Neuron (in vitro differentiated cells): ENCODE measurements around the gene CAMTA1.

Source experiments
- H2AFZ ChIP-seq: one replicate; pipeline ENCODE4 v1.6.1; 2013; ENCODE audit warnings: low read depth, mild to moderate bottlenecking, inconsistent platforms, low read length, moderate library complexity
- H3K27me3 ChIP-seq: one replicate; pipeline ENCODE4 v1.6.1; 2013; ENCODE audit warnings: low read length; ENCODE audit not compliant: insufficient read depth
- H3K36me3 ChIP-seq: one replicate; pipeline ENCODE4 v1.6.1; 2013; ENCODE audit warnings: low read length; ENCODE audit not compliant: insufficient read depth
- H3K4me1 ChIP-seq: one replicate; pipeline ENCODE4 v1.6.1; 2013; ENCODE audit warnings: low read length; ENCODE audit not compliant: insufficient read depth
- H3K4me3 ChIP-seq: 2 replicates; pipeline ENCODE4 v1.5.1; 2013; ENCODE audit warnings: mild to moderate bottlenecking, low read length, moderate library complexity
- H3K9me3 ChIP-seq: one replicate; pipeline ENCODE4 v1.6.1; 2013; ENCODE audit warnings: low read length

CAMTA1 gene

GRCh38 chr1:6962478-6962995 is 177.3 kb downstream of the CAMTA1 start:
- no peaks in the 10 kb centered on the region for H3K36me3 ChIP-seq
- H3K27me3 ChIP-seq, result peaks cover 59% of the 10 kb centered on the region
- peaks cover 9% of the 10 kb centered on the region for H3K4me1 ChIP-seq
- no peak overlapping the region for H3K4me3 ChIP-seq
- H3K9me3 ChIP-seq, result no peaks in the 10 kb centered on the region
- no peak overlapping the region for H2AFZ ChIP-seq

DNA sequence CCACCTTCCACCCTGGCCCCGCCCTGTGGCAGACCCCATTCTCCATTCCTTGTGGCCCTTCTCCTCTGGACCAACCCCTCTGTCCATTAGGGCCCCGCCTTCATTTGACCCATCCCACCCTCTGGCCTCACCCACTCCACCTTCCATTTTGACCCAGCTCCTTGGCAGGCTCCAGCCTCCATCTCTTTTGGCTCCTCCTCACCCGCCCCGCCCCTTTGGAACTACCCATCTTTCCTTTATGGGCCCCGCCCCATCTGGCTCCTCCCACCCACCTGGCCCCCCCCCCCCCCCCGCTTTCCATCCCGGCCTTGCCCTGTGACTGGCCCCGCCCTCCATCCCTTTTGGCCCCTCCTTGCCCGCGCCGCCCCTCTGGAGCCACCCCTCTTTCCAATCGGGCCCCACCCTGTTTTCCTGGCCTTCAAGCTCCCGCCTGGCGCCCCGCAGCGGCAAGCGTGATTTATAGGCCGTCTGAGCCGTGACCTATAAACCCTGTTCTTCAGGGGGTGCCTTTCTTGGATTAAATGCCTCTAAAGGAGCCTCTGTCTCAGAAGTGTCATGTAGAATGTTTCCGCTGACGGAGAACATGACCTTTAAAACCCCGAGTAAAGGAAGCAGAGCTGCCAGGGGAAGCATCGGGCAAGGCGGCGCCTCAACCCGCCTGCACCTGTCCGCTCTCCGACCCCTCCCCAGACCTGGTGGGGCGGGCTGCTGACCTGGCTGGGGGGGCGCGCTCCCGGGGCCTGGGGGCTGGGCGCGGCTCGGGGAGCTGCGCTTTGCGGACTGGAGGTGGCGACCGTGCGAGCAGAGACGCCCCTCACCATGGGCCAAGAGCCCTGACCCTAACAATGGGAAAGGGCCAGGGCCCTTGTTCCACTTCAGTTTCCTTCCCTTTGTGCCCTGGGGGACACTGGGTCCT is 178.0 kb downstream of the CAMTA1 start:
- Histone ChIP-seq H3K4me3 (no peak overlapping the region), H3K36me3 (no peaks in the 10 kb centered on the region), H2AFZ (no peak overlapping the region), H3K9me3 (no peaks in the 10 kb centered on the region), H3K27me3 (peaks cover 57% of the 10 kb centered on the region), H3K4me1 (peaks cover 9% of the 10 kb centered on the region)

DNA sequence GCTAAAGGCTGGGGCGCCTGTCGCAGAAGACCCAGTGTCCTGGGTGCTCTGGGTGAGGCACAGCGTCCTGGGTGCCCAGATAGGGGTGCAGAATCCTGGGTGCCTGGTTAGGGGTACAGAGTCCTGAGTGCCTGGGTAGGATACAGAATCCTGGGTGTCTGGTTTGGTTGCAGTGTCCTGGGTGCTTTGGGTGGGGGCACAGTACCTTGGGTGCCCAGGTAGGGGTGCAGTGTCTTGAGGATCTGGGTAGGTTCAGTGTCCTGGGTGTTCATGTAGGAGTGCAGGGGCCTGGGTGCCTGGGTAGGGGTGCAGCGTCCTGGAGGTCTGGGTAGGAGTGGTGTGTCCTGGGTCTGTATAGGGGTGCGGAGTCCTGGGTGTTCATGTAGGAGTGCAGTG is 178.7 kb downstream of the CAMTA1 start:
- Histone ChIP-seq H3K36me3 (no peaks in the 10 kb centered on the region), H3K4me1 (peaks cover 9% of the 10 kb centered on the region), H2AFZ (no peak overlapping the region), H3K9me3 (no peaks in the 10 kb centered on the region), H3K27me3 (peaks cover 56% of the 10 kb centered on the region), H3K4me3 (no peak overlapping the region)

DNA sequence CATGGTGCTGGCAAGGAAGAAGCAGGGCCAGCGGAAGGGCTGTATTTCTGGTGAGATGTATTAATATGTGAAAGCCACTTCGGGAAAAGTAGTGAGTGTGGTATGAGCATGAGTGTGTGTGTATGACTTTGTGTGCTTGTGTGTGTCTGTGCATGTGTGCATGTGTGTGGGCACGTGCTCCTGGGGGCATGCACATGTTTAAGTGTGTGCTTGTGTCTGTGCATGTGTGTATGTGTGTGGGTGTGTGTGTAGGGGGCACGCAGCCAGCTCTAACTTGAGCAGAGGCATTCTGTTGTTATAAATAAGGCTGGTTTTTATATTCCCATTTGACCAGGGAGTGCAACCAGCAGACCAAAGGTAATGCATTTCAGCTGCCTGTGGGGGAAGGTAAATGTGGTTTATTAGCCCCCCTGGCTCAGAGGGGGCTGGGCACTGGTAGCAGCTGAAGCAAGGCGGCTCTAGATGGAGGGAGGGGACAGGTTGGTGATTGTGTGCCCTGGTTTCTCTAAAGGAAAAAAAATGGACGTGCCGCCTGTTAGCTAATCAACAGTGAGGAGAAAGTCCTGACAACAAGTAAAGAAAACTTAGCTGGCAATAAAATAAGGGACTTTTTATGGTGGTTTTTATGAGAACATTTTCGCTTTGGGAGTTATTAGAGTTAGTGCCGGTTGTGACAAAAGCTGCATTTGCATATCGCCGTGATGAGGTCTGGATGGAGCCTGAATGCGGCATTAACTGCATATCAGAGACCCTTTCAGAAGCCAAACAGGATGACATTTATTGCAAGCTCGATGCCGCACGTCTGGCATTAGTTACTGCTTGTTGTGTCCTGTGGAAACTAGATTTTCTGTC is 180.1 kb downstream of the CAMTA1 start:
- no peak overlapping the region for H2AFZ ChIP-seq
- H3K4me3 ChIP-seq, result no peak overlapping the region
- H3K4me1 ChIP-seq, result peaks cover 9% of the 10 kb centered on the region
- peaks cover 44% of the 10 kb centered on the region for H3K27me3 ChIP-seq
- H3K9me3 ChIP-seq, result no peaks in the 10 kb centered on the region
- H3K36me3 ChIP-seq, result no peaks in the 10 kb centered on the region

GRCh38 chr1:6965935-6966241 is 180.6 kb downstream of the CAMTA1 start:
- no peak overlapping the region for H2AFZ ChIP-seq
- no peak overlapping the region for H3K4me3 ChIP-seq
- peaks cover 9% of the 10 kb centered on the region for H3K4me1 ChIP-seq
- no peaks in the 10 kb centered on the region for H3K9me3 ChIP-seq
- no peaks in the 10 kb centered on the region for H3K36me3 ChIP-seq
- H3K27me3 ChIP-seq, result peaks cover 42% of the 10 kb centered on the region

- no peak overlapping the region for H3K4me3 ChIP-seq
- no peaks in the 10 kb centered on the region for H3K9me3 ChIP-seq
- peaks cover 38% of the 10 kb centered on the region for H3K27me3 ChIP-seq
- peaks cover 9% of the 10 kb centered on the region for H3K4me1 ChIP-seq
- H2AFZ ChIP-seq, result no peak overlapping the region
- no peaks in the 10 kb centered on the region for H3K36me3 ChIP-seq
Measured at GRCh38 chr1:6966326-6966725, 181.1 kb downstream of the CAMTA1 start.

DNA sequence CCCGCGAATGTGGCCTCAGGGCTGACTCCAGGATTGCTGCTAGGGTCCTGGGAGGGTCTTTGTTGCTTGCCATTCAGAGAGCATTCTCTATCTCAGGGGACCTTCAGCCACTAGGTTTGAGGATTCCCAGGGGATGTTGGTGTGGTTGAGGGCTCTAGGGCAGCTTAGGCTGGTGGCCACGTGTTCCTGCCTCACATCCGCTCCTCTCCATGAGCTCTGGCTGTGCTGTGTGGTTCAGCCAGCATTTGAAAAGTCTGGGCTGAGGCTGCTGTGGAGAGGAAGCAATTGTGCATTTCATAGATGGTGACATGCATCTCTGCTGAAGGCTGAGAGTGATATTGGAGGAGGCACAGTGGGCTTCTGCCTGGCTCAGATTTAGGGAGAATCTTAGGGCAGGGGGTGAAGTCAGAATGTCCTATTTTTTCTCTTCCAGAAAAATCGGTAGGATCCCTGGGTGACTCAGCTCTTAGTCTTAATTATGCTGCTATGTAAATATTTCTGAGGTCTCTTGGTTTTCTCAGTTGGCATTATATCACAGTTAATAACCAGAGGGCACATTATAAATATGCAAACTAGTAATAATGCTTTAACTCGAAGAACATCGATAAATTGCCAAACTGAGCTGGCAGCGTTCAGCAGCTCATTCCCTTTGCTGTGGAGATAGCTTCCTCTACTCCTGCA is 182.3 kb downstream of the CAMTA1 start:
- Histone ChIP-seq H3K9me3 (no peaks in the 10 kb centered on the region), H3K4me3 (no peak overlapping the region), H2AFZ (no peak overlapping the region), H3K27me3 (peaks cover 35% of the 10 kb centered on the region), H3K4me1 (peaks cover 4% of the 10 kb centered on the region), H3K36me3 (no peaks in the 10 kb centered on the region)

DNA sequence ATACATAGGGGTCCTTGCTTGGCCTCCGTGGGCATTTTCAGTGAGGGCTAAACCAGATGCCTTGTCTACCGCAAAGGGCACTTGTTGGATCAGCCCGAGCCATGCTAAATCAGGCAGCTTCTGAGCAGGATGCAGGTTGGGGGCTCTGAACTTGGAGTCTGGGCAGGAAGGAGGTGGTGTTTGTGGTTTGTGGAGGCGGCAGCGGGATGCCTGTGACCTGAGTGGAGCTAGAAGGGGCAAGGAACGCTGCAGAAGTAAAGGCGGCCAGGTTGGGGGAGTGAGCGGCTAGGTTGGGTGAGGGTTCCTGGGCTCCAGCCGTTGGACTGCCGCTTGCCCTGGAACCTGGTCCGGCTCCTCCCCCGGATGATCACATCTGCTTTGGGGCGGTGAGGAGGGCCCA is 183.9 kb downstream of the CAMTA1 start:
- no peaks in the 10 kb centered on the region for H3K9me3 ChIP-seq
- H3K4me1 ChIP-seq, result no peaks in the 10 kb centered on the region
- H2AFZ ChIP-seq, result no peak overlapping the region
- peaks cover 31% of the 10 kb centered on the region for H3K27me3 ChIP-seq
- H3K4me3 ChIP-seq, result no peak overlapping the region
- H3K36me3 ChIP-seq, result no peaks in the 10 kb centered on the region

DNA sequence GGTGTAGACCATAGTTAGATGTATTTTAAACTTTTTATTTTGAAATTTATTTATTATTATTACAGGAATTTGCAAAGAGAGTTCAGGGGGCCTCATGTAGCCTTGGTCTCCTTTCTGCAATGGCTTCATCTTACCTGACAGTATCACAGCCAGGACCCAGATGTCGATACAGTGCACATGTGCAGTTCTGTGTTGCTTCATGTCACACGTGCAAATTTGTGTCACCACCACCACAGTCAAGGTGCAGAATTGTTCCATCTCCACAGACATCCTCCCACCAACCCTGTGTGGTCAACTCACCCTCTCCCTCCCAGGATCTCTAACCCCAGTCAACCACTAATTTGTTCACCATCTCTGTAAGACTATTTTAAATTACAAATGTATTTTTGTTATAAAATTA is 184.5 kb downstream of the CAMTA1 start:
- no peaks in the 10 kb centered on the region for H3K4me1 ChIP-seq
- H3K27me3 ChIP-seq, result peaks cover 24% of the 10 kb centered on the region
- no peaks in the 10 kb centered on the region for H3K9me3 ChIP-seq
- H3K36me3 ChIP-seq, result no peaks in the 10 kb centered on the region
- no peak overlapping the region for H2AFZ ChIP-seq
- H3K4me3 ChIP-seq, result no peak overlapping the region

GRCh38 chr1:6970221-6970620 is 185.0 kb downstream of the CAMTA1 start:
- no peaks in the 10 kb centered on the region for H3K9me3 ChIP-seq
- peaks cover 20% of the 10 kb centered on the region for H3K27me3 ChIP-seq
- no peaks in the 10 kb centered on the region for H3K36me3 ChIP-seq
- no peak overlapping the region for H2AFZ ChIP-seq
- no peak overlapping the region for H3K4me3 ChIP-seq
- no peaks in the 10 kb centered on the region for H3K4me1 ChIP-seq

GRCh38 chr1:6971048-6971447 is 185.8 kb downstream of the CAMTA1 start:
- H3K4me3 ChIP-seq, result no peak overlapping the region
- no peak overlapping the region for H2AFZ ChIP-seq
- H3K27me3 ChIP-seq, result peaks cover 14% of the 10 kb centered on the region
- no peaks in the 10 kb centered on the region for H3K4me1 ChIP-seq
- H3K36me3 ChIP-seq, result no peaks in the 10 kb centered on the region
- H3K9me3 ChIP-seq, result no peaks in the 10 kb centered on the region

GRCh38 chr1:6971699-6972098 is 186.4 kb downstream of the CAMTA1 start:
- H3K27me3 ChIP-seq, result peaks cover 14% of the 10 kb centered on the region
- H3K36me3 ChIP-seq, result no peaks in the 10 kb centered on the region
- peaks cover 5% of the 10 kb centered on the region for H3K9me3 ChIP-seq
- no peak overlapping the region for H2AFZ ChIP-seq
- no peaks in the 10 kb centered on the region for H3K4me1 ChIP-seq
- H3K4me3 ChIP-seq, result no peak overlapping the region

- Histone ChIP-seq H3K4me3 (no peak overlapping the region), H3K27me3 (peaks cover 12% of the 10 kb centered on the region), H3K9me3 (peaks cover 5% of the 10 kb centered on the region), H3K36me3 (no peaks in the 10 kb centered on the region), H2AFZ (no peak overlapping the region), H3K4me1 (no peaks in the 10 kb centered on the region)
Measured at GRCh38 chr1:6972399-6972798, 187.1 kb downstream of the CAMTA1 start.
